Aorta (tissue), 5 donors: ENCODE data around the gene FURIN. TPM values are rescaled to one million over a fixed set of nuclear protein-coding genes. Genes with fewer than 3 reads are reported as not detected.

Experiments used
- ATAC-seq: fragments of 200-7000 bp; cut with Tn5 transposase; one replicate; pipeline ENCODE4 v1.9.1; 2022; ENCODE audit warnings: moderate library complexity; ENCODE audit not compliant: low FRiP score
- DNase-seq, 2 donors: peaks; one replicate each; pipeline ENCODE4 v3.0.0-alpha.2; 2020
- H3K27ac ChIP-seq, 2 donors: one replicate each; pipeline ENCODE4 v1.5.1; 2013; ENCODE audit warnings: low read length in 2 of 2, mild to moderate bottlenecking in 2 of 2, moderate library complexity in 2 of 2, control low read depth in 1 of 2, inconsistent platforms in 1 of 2, low read depth in 1 of 2
- H3K27me3 ChIP-seq, 2 donors: one replicate each; pipeline ENCODE4 v1.6.1; 2013; ENCODE audit warnings: control low read depth in 1 of 2, low read length in 1 of 2, mild to moderate bottlenecking in 1 of 2, moderate library complexity in 1 of 2; ENCODE audit not compliant: insufficient read depth in 2 of 2, control insufficient read depth in 1 of 2
- H3K36me3 ChIP-seq, 2 donors: one replicate each; pipeline ENCODE4 v1.6.1; 2013; ENCODE audit warnings: control low read depth in 1 of 2, low read length in 1 of 2, mild to moderate bottlenecking in 1 of 2; ENCODE audit not compliant: insufficient read depth in 2 of 2, control insufficient read depth in 1 of 2
- H3K4me1 ChIP-seq, 2 donors: one replicate each; pipeline ENCODE4 v1.6.1; 2013; ENCODE audit warnings: low read length in 2 of 2, control low read depth in 1 of 2, mild to moderate bottlenecking in 1 of 2, moderate library complexity in 1 of 2; ENCODE audit not compliant: insufficient read depth in 2 of 2, control insufficient read depth in 1 of 2
- H3K4me3 ChIP-seq, 2 donors: one replicate each; pipeline ENCODE4 v1.5.1; 2013; ENCODE audit warnings: low read length in 2 of 2, control low read depth in 1 of 2, mild to moderate bottlenecking in 1 of 2
- H3K9me3 ChIP-seq: one replicate; pipeline ENCODE4 v1.6.1; 2013; ENCODE audit warnings: mild to moderate bottlenecking, low read length; ENCODE audit not compliant: control insufficient read depth
- WGBS, 2 donors: extraction: QIAGEN DNeasy Blood & Tissue Kit; methylation state at CpG; one replicate each; pipeline ENCODE4 v1.1.7; 2013; 5-methylcytosine and 5-hydroxymethylcytosine counted together
- intact Hi-C, 2 donors: fragments of 100-400 bp; cut with DNase I; formaldehyde crosslinking; loops; one replicate each; pipeline versions ENCODE4 v1.14.2 to v1.15.0; 2022
- polyA plus RNA-seq, 2 donors: library from polyadenylated mRNA; stranded (reverse); fragments of 200-250 nt; gene quantifications; one replicate each; pipeline ENCODE4 v1.2.3, GENCODE V29; 2013
- total RNA-seq, 2 donors: library from RNA; stranded (reverse); fragmentation: NEBNext Ultra II Directional; extraction: Animal tissue kit (Norgen Biotek cat#: 25700); gene quantifications; one replicate each; pipeline ENCODE4 v1.2.1, GENCODE V29; 2021
- donor health status: healthy with polysubstance abuse.
- donor health status: Bipolar disorder and iron deficiency.
- donor health status: DM: no; HTN: no; CAD: no.
- donor health status: DM: no; HTN: no; CAD: no.
- donor health status: DM: yes; HTN: yes; CAD: no.

The FURIN gene
- total and polyA plus RNA-seq, 4 donors: 20.9 to 65.8 (median 44.1) TPM

DNA sequence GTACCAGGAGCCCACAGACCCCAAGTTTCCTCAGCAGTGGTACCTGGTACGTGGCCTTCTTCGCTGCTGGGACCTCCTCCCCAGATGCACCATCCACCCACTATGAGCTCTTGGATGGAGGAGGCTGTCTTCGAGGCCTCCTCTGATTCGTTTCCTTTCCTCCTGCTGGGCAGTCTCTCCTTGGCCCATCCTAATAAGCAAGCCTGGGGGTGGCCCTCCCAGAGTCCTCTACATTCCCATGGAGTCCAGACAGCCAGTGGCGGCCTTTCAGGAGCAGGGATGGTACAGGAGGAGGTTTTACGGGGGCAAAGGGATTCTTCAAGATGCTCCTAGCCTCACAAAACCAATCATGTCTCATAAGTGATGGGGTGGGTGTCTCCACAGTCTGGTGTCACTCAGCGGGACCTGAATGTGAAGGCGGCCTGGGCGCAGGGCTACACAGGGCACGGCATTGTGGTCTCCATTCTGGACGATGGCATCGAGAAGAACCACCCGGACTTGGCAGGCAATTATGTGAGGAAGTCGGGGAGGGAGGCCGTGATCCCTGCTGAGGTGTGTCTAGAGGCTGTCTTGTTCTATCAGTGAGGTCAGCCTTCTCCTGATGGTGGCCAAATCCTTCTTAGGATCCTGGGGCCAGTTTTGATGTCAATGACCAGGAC is 8.3 kb downstream of the FURIN start:
- H3K4me1 ChIP-seq: no peaks in the 10 kb centered on the region
- no peak for ATAC-seq
- intact Hi-C loops: no loop called here
- H3K4me3 ChIP-seq: no peak overlapping the region
- no peaks in the 10 kb centered on the region for H3K27me3 ChIP-seq
- peaks cover 6 to 12% of the 10 kb centered on the region in 2 donors for H3K36me3 ChIP-seq
- no peaks in the 10 kb centered on the region for H3K9me3 ChIP-seq
- H3K27ac ChIP-seq: no peak overlapping the region
- DNase-seq: no peak
- WGBS, 2 donors: 93% methylated on average over 15 of the region's 15 CpGs

DNA sequence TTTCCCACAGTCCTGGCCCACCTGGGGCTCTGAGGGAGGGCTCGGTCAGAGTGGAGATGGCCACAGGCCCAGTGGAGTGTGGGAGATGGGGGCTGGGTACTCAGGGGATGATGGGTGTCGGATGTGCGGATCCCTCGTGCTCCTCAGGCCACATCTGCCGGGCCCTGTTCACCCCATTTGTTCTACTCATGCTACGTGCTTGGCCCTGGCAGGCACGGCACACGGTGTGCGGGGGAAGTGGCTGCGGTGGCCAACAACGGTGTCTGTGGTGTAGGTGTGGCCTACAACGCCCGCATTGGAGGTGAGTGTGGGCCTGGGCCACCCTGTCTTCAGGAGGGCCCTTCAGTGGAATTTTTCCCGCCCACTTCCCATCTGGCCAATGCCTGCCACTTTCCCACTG is 8.9 kb downstream of the FURIN start:
- peaks cover 6 to 12% of the 10 kb centered on the region in 2 donors for H3K36me3 ChIP-seq

DNA sequence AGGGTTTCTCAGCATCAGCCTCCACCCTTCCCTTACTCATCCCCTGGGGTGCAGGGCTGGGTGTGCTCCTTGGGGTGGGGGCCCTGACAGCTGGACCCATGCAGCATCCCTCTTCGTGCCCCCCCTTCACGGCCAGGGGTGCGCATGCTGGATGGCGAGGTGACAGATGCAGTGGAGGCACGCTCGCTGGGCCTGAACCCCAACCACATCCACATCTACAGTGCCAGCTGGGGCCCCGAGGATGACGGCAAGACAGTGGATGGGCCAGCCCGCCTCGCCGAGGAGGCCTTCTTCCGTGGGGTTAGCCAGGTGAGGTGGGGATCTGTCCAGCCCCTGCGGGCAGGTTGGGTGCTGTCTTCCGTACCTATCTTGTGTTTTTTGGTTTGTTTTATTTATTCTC is 9.6 kb downstream of the FURIN start:
- intact Hi-C loops: no loop called here
- Histone ChIP-seq H3K4me3 (no peak overlapping the region), H3K4me1 (no peaks in the 10 kb centered on the region), H3K27ac (no peak overlapping the region), H3K9me3 (no peaks in the 10 kb centered on the region), H3K27me3 (no peaks in the 10 kb centered on the region), H3K36me3 (peaks cover 6 to 12% of the 10 kb centered on the region in 2 donors)
- DNase-seq: no peak
- ATAC-seq: no peak
- WGBS, 2 donors: 93 to 95% methylated on average over 14 of the region's 14 CpGs

More for the DNA sequence above, 8.9 kb downstream of the FURIN start:
- no peaks in the 10 kb centered on the region for H3K27me3 ChIP-seq
- 92% methylated on average over 14 of the region's 14 CpGs for WGBS, 2 donors
- H3K4me3 ChIP-seq: no peak overlapping the region
- no peak overlapping the region for H3K27ac ChIP-seq
- H3K9me3 ChIP-seq: no peaks in the 10 kb centered on the region
- H3K4me1 ChIP-seq: no peaks in the 10 kb centered on the region
- intact Hi-C loops: no loop called here
- DNase-seq (no peak), ATAC-seq (no peak)

- Histone ChIP-seq H3K4me1 (no peaks in the 10 kb centered on the region), H3K27ac (no peak overlapping the region), H3K9me3 (no peaks in the 10 kb centered on the region), H3K36me3 (peaks cover 6 to 12% of the 10 kb centered on the region in 2 donors), H3K4me3 (no peak overlapping the region), H3K27me3 (no peaks in the 10 kb centered on the region)
- 90 to 91% methylated on average over 15 of the region's 15 CpGs for WGBS, 2 donors
- intact Hi-C loops: no loop called here
- DNase-seq: no peak
- ATAC-seq: no peak
Measured at GRCh38 chr15:90878660-90879059, 10.3 kb downstream of the FURIN start.

DNA sequence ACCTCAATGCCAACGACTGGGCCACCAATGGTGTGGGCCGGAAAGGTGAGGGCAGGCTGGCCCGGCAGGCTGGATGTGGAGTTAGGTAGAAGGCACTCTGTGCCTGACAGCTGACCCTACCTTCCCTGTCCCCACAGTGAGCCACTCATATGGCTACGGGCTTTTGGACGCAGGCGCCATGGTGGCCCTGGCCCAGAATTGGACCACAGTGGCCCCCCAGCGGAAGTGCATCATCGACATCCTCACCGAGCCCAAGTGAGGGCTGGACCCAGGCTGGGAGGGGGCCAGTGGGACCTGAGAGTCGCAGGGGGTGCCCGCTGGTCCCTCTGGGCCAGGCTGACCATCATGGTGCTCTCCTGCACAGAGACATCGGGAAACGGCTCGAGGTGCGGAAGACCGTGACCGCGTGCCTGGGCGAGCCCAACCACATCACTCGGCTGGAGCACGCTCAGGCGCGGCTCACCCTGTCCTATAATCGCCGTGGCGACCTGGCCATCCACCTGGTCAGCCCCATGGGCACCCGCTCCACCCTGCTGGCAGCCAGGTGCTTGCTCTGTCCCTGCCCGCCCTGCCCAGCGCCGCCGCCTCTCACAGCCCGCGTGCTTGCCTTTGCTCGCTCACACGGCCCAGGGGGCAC is 11.5 kb downstream of the FURIN start:
- Histone ChIP-seq H3K27me3 (no peaks in the 10 kb centered on the region), H3K4me3 (no peak overlapping the region), H3K27ac (no peak overlapping the region), H3K4me1 (no peaks in the 10 kb centered on the region), H3K36me3 (peaks cover 6 to 12% of the 10 kb centered on the region in 2 donors), H3K9me3 (no peaks in the 10 kb centered on the region)
- intact Hi-C loops: loop anchor here (10.0 kb wide), 2 partner anchors 165 to 565 kb away; partner anchors contain the start of gene BLM (in 1 of the 2)
- DNase-seq (no peak), ATAC-seq (no peak)
- WGBS, 2 donors: 92 to 94% methylated on average over 35 of the region's 35 CpGs

DNA sequence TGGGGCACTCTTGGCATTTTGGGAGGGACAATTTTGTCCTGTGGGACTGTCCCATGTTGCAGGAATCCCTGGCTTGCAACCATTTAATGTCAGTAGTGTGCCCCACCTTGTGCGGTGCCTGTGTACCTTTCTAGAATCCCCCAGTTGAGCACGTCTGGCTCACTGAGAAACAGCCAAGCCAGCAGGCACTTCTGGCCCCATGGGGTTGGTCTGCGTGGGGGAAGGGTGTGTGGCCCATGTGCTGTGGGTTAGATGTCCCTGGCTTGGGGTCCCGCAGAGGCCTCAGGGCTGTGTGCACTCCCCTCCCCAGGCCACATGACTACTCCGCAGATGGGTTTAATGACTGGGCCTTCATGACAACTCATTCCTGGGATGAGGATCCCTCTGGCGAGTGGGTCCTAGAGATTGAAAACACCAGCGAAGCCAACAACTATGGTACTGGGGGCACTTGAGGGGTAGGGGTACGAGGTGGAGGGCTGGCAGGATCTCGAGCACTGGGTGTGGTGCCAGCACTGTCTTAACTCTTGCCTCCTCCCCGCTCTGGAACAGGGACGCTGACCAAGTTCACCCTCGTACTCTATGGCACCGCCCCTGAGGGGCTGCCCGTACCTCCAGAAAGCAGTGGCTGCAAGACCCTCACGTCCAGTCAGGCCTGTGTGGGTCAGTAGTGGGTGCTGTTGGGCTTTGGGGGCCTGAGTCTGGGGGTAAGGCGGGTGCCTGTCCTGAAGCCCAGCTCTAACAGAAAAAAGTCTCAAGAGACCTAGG is 12.2 kb downstream of the FURIN start:
- Histone ChIP-seq H3K36me3 (peaks cover 6 to 12% of the 10 kb centered on the region in 2 donors), H3K4me3 (no peak overlapping the region), H3K27me3 (no peaks in the 10 kb centered on the region), H3K9me3 (no peaks in the 10 kb centered on the region), H3K27ac (no peak overlapping the region), H3K4me1 (no peaks in the 10 kb centered on the region)
- WGBS, 2 donors: 79 to 82% methylated on average over 16 of the region's 16 CpGs
- DNase-seq (no peak), ATAC-seq (no peak)
- intact Hi-C loops: loop anchor here (10.0 kb wide), 2 partner anchors 166 to 566 kb away; partner anchors contain the start of gene BLM (in 1 of the 2)

- DNase-seq: no peak
- no peaks in the 10 kb centered on the region for H3K4me1 ChIP-seq
- H3K27ac ChIP-seq: no peak overlapping the region
- H3K36me3 ChIP-seq: peaks cover 3 to 11% of the 10 kb centered on the region in 2 donors
- no peaks in the 10 kb centered on the region for H3K27me3 ChIP-seq
- 78 to 80% methylated on average over 35 of the region's 35 CpGs for WGBS, 2 donors
- no peak overlapping the region for H3K4me3 ChIP-seq
- H3K9me3 ChIP-seq: no peaks in the 10 kb centered on the region
- intact Hi-C loops: loop anchor here (10.0 kb wide), 2 partner anchors 167 to 567 kb away; partner anchors contain the start of gene BLM (in 1 of the 2)
- no peak for ATAC-seq
Measured at GRCh38 chr15:90881181-90881977, 13.0 kb downstream of the FURIN start.
